ENCODE data around the gene YBX2. TPM values are rescaled to one million over a fixed set of nuclear protein-coding genes. Genes with fewer than 3 reads are reported as not detected.

Gene YBX2
- total RNA-seq, 2 donors from 2014 or later, result 0.15 to 0.26 TPM

DNA sequence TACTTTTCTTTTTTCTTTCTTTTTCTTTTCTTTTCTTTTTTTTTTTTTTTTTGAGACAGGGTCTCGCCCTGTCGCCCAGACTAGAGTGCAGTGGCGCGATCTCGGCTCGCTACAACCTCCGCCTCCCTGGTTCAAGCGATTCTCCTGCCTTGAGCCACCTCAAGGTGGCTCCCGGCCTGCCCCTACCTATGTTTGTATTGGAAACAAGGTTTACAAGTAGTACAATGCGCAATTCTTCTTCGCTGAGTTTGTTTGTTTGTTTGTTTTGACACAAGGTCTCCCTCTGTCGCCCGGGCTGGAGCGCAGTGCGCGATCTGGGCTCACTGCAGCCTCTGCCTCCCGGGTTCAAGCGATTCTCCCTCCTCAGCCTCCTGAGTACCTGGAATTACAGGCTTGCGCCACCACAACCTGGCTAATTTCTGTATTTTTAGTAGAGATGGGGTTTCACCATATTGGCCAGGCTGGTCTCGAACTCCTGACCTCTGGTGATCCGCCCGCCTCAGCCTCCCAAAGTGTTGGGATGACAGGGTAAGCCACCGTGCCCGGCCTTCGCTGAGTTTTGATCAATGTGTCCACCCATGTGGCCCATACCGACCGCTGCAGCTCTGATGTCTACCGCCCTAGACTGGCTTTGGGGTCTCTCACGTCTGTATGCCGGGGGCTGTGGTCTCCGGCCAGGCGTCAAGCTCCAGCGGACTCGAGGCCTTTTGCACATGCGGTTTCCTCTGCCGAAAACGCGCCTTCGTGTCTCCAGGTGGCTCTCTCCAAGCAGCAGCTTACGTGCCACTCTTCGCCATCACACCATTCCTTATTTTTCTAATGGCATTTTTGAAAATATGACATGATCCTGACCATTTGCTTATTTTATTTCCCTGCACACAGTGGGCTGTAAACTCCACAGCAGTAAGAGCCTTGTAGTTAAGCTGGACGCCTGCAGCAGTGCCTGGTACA is 1.1 kb upstream of the YBX2 start:
- Mint-ChIP-seq H3K36me3 (ENCODE audit: low read depth) (no peaks in the 10 kb centered on the region), H3K4me1 (peaks cover 5% of the 10 kb centered on the region), H3K27me3 (peaks cover 16% of the 10 kb centered on the region), H3K4me3 (peak overlapping the region; percentile 80), H3K27ac (no peak overlapping the region), H3K9me3 (no peaks in the 10 kb centered on the region)
- no peak for ATAC-seq (replicated peaks)

DNA sequence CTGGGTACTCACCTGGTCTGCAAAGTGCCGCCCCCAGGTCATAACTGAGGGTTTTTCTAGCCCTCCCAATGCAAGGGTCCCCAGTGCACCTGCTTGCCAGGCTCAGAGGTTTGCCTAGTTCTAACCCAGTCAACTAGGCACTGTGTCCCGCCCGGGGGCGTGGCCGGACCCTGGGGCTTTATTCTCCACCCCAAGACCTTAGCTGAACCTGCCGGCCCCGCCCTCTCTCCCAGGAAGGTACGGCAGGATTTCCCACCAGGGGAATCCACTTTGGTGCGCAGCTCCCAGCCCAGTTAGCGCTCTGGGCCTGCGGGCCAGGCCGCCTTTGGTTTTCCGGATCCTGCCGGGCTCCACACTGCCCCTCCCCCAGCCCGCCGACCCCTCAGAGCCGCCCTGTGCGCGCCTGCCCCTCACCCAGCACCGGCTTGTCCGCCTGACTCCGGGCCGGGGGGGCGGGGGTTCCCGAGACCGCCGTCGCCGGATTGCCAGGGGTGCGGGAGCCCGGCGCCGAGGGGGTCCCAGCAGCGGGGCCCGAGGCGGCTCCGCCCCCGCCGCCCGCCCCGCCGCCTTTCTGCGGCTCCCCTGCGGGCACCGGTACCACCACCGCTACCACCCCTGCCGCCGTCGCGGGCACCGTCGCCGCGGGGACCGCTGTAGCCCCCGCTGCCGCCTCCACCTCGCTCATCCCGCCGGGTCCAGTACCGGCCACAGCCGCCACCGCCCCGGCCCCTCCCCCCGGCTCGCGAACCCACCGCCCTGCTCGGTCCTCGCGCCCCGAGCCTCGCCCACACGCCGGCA is 424 bp downstream of the YBX2 start:
- no peak for ATAC-seq (replicated peaks)
- H3K4me3 Mint-ChIP-seq, result peak overlapping the region; percentile 41
- peaks cover 5% of the 10 kb centered on the region for H3K4me1 Mint-ChIP-seq
- H3K27me3 Mint-ChIP-seq, result peaks cover 16% of the 10 kb centered on the region
- no peak overlapping the region for H3K27ac Mint-ChIP-seq
- no peaks in the 10 kb centered on the region for H3K36me3 Mint-ChIP-seq (ENCODE audit: low read depth)
- H3K9me3 Mint-ChIP-seq, result no peaks in the 10 kb centered on the region

DNA sequence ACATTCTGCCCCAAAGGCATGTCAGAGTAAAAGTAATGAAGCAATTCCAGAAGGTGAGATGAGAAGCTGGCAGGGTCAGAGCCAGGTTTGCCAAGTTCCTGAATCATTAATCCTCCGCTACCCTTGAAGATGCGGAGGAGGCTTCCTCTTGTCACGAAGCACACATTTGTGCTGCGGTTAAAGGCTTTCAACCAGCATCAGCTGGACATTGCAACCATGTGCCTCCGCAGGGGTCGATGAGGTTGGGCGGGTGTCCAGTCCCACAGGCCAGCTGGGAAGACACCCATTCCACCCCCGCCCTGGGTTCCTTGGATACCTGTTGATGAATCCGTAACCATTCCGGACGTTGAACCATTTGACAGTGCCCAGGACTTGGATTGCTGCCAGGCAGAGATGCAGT is 1.3 kb downstream of the YBX2 start:
- Mint-ChIP-seq H3K36me3 (ENCODE audit: low read depth) (no peaks in the 10 kb centered on the region), H3K4me3 (peak overlapping the region; percentile 41), H3K9me3 (no peaks in the 10 kb centered on the region), H3K27ac (no peak overlapping the region), H3K27me3 (peaks cover 16% of the 10 kb centered on the region), H3K4me1 (peaks cover 5% of the 10 kb centered on the region)
- ATAC-seq (replicated peaks), result no peak

DNA sequence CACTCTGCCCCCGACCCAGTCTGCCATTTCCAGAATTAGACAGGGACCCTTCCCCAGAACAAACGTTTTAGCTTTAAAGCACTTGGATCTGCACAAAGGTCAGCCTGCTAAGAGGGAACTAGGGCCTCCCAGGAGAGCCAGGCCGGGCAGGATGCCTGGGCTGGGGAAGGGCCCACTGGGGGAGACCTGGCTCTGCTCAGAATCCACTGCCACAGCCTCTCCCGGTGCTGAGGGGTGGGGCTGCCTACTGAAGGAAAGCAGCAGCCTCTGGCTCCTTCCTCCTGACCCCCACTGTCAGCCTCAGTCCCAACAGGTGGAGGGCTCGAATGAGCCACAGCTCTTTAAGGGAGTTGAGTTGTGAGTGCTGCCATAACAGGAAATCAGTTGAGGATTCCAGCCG is 1.7 kb downstream of the YBX2 start:
- Mint-ChIP-seq H3K36me3 (ENCODE audit: low read depth) (no peaks in the 10 kb centered on the region), H3K4me3 (no peak overlapping the region)

DNA sequence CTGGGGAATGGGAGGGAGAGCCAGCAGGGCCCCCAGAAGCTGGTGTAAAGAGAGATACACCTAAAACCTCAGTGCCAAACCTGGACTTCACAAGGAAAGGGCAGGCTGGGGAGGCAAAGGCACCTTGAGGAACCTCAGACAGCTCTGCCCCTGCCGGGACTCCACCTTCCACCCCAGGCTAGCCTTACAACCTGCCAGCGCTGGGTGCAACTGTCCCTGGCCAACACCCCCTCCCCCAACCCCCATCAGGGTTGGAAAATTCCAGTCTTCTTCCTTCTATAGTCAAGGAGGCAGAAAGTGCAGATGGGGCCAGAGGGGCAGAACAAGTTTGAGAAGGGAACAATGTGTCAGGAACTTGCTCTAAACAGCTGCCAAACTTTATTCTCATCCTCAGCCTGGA is 2.2 kb downstream of the YBX2 start:
- no peak overlapping the region for H3K27ac Mint-ChIP-seq

More for the DNA sequence above, 1.7 kb downstream of the YBX2 start:
- no peaks in the 10 kb centered on the region for H3K9me3 Mint-ChIP-seq
- no peak for ATAC-seq (replicated peaks)
- peaks cover 16% of the 10 kb centered on the region for H3K27me3 Mint-ChIP-seq
- H3K4me1 Mint-ChIP-seq, result peaks cover 5% of the 10 kb centered on the region
- no peak overlapping the region for H3K27ac Mint-ChIP-seq

DNA sequence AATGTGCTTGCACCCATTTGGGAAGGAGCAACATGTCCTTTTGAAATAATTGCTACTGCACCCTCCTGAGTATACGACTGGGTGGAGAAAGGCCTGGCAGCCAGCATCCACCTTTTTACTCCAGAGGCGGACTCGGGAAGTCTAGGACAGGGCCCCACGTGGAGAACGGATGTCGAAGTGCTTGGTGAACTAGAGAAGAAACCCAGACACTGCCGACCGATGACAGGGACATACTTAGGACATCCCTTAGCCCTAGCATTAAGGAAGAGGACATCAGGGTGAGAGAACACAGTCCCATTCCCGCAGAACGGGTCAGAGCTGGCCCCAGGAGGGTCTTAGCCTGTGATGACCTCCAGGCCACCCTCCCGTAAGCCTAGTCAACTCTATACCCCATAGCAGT is 3.8 kb downstream of the YBX2 start:
- Mint-ChIP-seq H3K27ac (no peak overlapping the region), H3K27me3 (peaks cover 17% of the 10 kb centered on the region), H3K36me3 (ENCODE audit: low read depth) (no peaks in the 10 kb centered on the region), H3K9me3 (no peaks in the 10 kb centered on the region), H3K4me3 (no peak overlapping the region), H3K4me1 (peaks cover 5% of the 10 kb centered on the region)
- ATAC-seq (replicated peaks), result no peak

More for the DNA sequence above, 2.2 kb downstream of the YBX2 start:
- Mint-ChIP-seq H3K36me3 (ENCODE audit: low read depth) (no peaks in the 10 kb centered on the region), H3K4me3 (no peak overlapping the region), H3K4me1 (peaks cover 5% of the 10 kb centered on the region), H3K27me3 (peaks cover 16% of the 10 kb centered on the region), H3K9me3 (no peaks in the 10 kb centered on the region)
- ATAC-seq (replicated peaks), result no peak

DNA sequence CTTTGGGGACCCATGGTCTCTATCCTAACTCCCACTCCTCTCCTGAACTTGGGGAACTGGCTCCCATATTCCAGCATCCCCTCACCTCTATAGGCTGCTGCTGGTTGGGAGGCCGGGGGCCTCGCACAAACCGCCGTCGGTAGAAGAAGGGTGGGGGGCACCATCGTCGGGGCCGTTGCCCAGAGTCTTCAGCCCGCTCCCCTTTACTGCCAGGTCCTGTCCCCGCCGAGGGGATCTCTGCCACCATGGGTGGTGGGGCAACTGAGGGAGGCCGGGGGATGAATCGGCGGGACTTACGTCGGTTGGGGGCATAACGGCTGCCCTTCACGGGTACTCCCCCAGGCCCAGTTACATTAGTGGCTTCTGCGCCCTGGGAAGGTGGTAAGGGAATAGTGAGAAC is 4.3 kb downstream of the YBX2 start:
- no peaks in the 10 kb centered on the region for H3K9me3 Mint-ChIP-seq
- peaks cover 15% of the 10 kb centered on the region for H3K27me3 Mint-ChIP-seq
- H3K4me3 Mint-ChIP-seq, result no peak overlapping the region
- H3K36me3 Mint-ChIP-seq (ENCODE audit: low read depth), result no peaks in the 10 kb centered on the region
- no peak for ATAC-seq (replicated peaks)
- peaks cover 3% of the 10 kb centered on the region for H3K4me1 Mint-ChIP-seq
- no peak overlapping the region for H3K27ac Mint-ChIP-seq

DNA sequence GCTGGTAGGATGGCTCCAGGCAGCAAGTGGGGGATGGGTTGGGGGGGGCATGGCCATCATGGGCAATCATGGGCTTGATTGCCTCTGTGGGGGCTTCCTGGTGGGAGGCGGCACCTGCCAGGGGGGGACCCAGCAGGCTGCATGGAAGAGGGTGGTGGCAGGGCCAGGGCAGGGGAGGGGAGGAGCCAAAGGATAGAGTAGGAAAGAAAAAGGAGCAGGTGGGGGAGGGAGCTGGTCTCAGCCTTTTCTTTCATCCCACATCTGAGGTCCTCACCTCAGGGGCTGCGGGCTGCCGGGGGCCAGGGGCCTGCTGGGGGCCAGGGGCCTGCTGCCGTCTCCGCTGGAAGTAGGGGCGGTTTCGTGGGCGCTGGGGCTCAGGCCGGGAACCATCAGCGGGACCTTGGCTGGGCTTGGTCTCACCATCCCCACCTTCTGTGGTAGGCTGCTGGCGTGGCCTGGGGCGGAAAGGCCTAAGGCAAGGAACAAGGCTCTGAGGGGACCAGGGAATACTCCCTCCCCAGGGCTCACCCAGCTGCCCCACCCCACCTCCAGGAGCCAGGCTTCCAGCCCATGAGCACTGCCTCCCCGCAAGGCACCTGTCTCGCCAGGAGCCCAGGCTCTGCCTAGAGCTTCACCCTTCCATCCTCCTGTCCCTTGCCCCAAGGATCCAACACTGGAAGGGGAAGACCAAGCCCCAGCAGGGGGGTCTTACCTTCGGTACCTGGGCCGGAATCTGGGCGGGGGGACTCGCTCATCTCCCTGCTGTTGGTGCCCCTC is 5.0 kb downstream of the YBX2 start:
- no peak for ATAC-seq (replicated peaks)
- no peaks in the 10 kb centered on the region for H3K9me3 Mint-ChIP-seq
- H3K4me3 Mint-ChIP-seq, result no peak overlapping the region
- no peaks in the 10 kb centered on the region for H3K4me1 Mint-ChIP-seq
- no peak overlapping the region for H3K27ac Mint-ChIP-seq
- H3K27me3 Mint-ChIP-seq, result peaks cover 12% of the 10 kb centered on the region
- H3K36me3 Mint-ChIP-seq (ENCODE audit: low read depth), result no peaks in the 10 kb centered on the region

DNA sequence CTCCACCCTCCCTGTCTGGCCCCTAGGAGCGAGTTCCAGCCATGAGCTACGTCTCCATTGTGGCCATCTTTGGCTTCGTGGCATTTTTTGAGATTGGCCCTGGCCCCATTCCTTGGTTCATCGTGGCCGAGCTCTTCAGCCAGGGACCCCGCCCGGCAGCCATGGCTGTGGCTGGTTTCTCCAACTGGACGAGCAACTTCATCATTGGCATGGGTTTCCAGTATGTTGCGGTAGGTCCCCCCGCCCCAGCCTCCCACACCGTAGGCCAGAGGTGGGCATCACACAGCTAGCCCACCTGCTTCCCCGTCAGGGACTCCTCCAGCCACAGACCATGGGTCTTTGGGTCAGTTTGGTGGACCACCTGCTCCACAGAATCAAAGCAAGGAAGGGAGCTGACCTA is 8.8 kb downstream of the YBX2 start:
- peaks cover 22% of the 10 kb centered on the region for H3K27me3 Mint-ChIP-seq
- no peaks in the 10 kb centered on the region for H3K36me3 Mint-ChIP-seq (ENCODE audit: low read depth)
- no peaks in the 10 kb centered on the region for H3K9me3 Mint-ChIP-seq
- no peaks in the 10 kb centered on the region for H3K4me1 Mint-ChIP-seq
- no peak for ATAC-seq (replicated peaks)
- H3K27ac Mint-ChIP-seq, result no peak overlapping the region
- no peak overlapping the region for H3K4me3 Mint-ChIP-seq

DNA sequence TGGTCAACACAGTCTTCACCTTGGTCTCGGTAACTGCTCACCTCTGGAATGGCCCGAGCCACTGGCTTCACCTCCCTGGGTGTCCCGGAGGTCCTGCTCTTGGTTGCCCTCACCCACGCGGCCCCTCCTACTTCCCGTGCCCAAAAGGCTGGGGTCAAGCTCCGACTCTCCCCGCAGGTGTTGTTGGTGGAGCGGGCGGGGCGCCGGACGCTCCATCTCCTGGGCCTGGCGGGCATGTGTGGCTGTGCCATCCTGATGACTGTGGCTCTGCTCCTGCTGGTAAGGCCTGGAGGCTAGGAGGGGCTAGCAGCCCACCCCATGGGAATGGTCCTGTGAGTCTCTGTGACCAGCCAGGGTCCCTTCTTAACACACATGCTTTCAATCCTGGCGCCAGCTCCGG is 9.5 kb downstream of the YBX2 start:
- no peak for ATAC-seq (replicated peaks)
- peaks cover 6% of the 10 kb centered on the region for H3K4me1 Mint-ChIP-seq

DNA sequence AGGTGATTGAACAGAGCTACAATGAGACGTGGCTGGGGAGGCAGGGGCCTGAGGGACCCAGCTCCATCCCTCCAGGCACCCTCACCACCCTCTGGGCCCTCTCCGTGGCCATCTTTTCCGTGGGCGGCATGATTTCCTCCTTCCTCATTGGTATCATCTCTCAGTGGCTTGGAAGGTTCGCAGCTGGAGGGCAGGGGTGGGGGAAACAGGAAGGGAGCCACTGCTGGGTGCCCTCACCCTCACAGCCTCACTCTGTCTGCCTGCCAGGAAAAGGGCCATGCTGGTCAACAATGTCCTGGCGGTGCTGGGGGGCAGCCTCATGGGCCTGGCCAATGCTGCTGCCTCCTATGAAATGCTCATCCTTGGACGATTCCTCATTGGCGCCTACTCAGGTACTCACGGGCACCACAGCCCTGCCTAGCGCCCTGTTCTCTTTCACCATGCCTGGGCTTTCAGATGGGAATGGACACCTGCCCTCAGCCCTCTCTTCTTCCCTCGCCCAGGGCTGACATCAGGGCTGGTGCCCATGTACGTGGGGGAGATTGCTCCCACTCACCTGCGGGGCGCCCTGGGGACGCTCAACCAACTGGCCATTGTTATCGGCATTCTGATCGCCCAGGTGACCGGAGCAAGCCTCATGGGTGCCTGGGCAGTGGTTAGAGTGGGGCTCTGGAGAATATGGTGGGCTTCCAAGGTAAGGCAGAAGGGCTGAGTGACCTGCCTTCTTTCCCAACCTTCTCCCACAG is 10.8 kb downstream of the YBX2 start:
- Mint-ChIP-seq H3K36me3 (ENCODE audit: low read depth) (no peaks in the 10 kb centered on the region), H3K4me1 (peaks cover 6% of the 10 kb centered on the region), H3K4me3 (peak overlapping the region; percentile 27), H3K9me3 (no peaks in the 10 kb centered on the region), H3K27ac (no peak overlapping the region), H3K27me3 (peaks cover 22% of the 10 kb centered on the region)
- ATAC-seq (replicated peaks), result no peak

More for the DNA sequence above, 9.5 kb downstream of the YBX2 start:
- Mint-ChIP-seq H3K27me3 (peaks cover 22% of the 10 kb centered on the region), H3K9me3 (no peaks in the 10 kb centered on the region), H3K27ac (no peak overlapping the region), H3K4me3 (no peak overlapping the region), H3K36me3 (ENCODE audit: low read depth) (no peaks in the 10 kb centered on the region)

DNA sequence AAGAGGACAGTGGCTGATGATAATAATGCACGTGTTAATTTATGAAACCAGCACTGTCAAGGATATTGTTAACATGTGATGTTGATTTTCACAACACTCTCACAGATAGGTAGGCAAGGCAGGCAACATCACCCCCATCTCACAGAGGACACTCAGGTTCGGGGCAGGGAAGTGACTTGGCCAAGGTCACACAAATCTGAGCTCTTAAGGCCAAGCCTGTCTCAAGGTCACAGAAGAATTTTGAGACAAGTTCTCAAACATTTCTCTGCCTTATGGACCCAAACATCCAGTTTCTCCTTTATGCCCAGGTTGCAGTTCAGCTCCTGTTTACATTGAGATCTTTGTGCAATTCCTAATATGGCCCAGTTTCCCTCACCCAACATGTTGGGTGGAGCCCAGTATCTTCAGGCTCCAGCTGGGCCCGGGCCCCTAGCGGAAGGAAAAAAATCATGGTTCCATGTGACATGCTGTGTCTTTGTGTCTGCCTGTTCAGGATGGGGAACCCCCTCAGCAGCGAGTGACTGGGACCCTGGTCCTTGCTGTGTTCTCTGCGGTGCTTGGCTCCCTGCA is 11.6 kb downstream of the YBX2 start:
- H3K4me1 Mint-ChIP-seq, result peaks cover 6% of the 10 kb centered on the region
- peak overlapping the region; percentile 32 for H3K4me3 Mint-ChIP-seq
- peaks cover 22% of the 10 kb centered on the region for H3K27me3 Mint-ChIP-seq
- no peak overlapping the region for H3K27ac Mint-ChIP-seq
- no peaks in the 10 kb centered on the region for H3K36me3 Mint-ChIP-seq (ENCODE audit: low read depth)
- H3K9me3 Mint-ChIP-seq, result no peaks in the 10 kb centered on the region
- no peak for ATAC-seq (replicated peaks)

DNA sequence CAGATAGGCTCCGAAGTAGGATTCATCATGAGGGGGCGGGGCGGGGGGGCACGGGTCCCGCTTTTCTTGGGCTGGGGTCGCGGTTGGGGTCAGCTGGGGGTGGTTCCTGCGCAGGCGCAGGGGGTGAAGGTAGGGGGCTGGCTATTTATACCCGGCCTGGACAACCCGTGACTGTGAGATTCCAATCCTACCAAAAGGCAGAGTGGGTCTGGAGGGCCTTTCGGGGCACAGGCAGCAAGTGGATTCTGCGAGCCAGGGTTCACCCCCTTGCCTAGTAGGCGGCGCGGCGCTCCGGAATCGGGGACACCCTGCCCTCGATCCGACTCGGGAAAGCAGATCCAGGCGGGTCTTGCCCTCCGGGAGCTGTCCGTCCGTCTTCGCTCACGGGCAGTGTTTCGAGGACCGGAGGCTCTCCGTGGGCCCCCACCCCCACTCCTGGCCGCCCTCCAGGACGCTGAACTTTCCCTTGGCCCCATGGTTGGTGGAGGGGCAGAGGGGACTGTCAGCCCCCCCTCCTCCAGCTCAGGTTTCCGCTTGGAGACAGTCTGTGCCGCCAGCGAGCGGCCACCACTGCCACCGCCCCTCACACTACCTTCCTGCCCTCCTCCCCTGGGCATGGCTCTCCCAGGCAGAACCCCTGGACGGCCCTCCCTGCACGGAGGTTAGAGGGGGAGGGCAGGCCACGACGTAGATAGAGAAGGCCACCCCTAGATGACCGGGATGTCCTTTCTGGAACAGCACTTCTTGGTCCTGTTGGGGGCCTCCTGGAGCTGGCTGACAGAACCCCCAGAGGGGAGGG is 12.3 kb downstream of the YBX2 start:
- ATAC-seq (replicated peaks), result no peak
- H3K9me3 Mint-ChIP-seq, result no peaks in the 10 kb centered on the region
- H3K36me3 Mint-ChIP-seq (ENCODE audit: low read depth), result no peaks in the 10 kb centered on the region
- H3K4me3 Mint-ChIP-seq, result peak overlapping the region; percentile 75
- no peak overlapping the region for H3K27ac Mint-ChIP-seq
- H3K4me1 Mint-ChIP-seq, result peaks cover 6% of the 10 kb centered on the region
- peaks cover 22% of the 10 kb centered on the region for H3K27me3 Mint-ChIP-seq
